SKM-1 treated with dmso at 0.1 percent for 144 hours (cell line): ENCODE measurements around the gene FAM25A.
A peak's percentile ranks its signal among the peaks of the same experiment; 100 is the strongest.
"Not testable (repeated sequence)": the region's sequence is repeated elsewhere in the genome, so short reads cannot be mapped to it uniquely, and the experiment has no call there.

Experiments
- DNase-seq: peaks from one replicate; lab custom pipeline; 2025; ENCODE audit not compliant: unreplicated experiment; lab: John Stamatoyannopoulos, UW

The FAM25A gene

DNA sequence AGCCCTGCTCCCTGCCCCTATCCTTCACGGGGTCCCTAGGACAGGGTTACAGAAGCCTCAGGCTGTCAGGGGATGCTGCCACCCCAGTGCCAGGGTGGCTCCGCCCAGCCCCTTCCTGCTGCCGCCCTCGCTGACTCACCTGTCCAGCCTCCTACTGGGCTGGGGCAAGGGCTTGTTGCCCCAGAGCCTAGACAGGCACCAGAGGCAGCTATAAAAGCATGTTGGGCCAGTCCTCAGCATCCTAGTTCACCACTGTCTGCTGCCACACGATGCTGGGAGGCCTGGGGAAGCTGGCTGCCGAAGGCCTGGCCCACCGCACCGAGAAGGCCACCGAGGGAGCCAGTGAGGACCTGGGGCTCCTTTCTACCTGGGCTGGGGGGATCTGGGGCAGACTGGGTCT is at the start of gene FAM25A:
Gene FAM25A (plus strand): TSS at position 239 of the 400 bp plus-strand sequence. CDS start 31 bp downstream, at position 270.
- not testable (repeated sequence) for DNase-seq

DNA sequence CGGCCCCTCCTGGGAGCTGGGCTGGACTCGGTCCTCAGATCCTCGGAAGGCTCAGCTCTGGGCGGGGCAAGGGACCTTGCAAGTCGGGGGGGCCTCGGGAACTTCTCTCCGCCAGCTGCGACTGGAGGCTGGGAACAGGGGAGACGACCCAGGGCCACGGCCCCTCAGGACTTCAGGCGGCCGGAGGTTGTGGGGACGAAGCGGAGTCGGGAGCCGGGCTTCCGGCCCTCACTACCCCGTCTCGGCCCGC is 49.2 kb upstream of the FAM25A start:
- DNase-seq, result no peak

DNA sequence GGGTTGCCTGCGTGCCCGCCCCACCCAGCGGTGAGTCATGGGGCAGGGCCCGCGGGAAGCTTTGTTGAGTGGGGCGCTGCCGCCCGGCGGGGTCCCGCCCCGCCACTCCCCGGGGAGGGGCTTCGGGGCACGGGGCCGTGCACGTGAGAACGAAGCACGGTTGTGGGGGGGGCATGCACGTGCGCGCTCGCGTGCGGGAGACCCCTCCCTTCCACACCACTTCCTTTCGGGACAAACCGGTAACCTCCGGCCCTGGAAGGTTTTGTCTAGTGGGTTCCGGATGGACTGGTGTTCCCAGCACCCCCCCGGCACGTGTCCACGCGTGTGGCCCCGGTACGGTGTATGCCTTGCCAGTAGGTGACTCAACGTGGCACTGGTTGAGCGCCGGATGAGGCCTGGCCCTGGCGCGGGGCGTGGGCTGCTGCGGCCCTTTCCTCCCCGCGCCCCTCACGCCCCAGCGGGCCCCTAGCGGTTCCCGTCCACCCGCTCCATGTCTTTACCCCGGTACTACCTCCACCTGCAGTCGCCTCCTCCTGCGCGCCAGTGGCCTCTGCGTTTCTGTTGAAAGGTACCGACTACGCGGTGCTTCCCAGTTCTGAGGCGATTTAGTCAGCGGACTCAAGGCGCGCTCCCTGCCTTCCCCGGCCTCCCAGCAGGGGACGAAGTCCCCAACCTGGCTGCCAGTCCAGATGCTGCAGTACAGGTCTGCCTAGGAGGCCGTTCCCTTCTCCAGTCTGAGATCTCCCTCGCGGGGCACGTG is 48.7 kb upstream of the FAM25A start:
- DNase-seq, result peak; percentile 68

DNA sequence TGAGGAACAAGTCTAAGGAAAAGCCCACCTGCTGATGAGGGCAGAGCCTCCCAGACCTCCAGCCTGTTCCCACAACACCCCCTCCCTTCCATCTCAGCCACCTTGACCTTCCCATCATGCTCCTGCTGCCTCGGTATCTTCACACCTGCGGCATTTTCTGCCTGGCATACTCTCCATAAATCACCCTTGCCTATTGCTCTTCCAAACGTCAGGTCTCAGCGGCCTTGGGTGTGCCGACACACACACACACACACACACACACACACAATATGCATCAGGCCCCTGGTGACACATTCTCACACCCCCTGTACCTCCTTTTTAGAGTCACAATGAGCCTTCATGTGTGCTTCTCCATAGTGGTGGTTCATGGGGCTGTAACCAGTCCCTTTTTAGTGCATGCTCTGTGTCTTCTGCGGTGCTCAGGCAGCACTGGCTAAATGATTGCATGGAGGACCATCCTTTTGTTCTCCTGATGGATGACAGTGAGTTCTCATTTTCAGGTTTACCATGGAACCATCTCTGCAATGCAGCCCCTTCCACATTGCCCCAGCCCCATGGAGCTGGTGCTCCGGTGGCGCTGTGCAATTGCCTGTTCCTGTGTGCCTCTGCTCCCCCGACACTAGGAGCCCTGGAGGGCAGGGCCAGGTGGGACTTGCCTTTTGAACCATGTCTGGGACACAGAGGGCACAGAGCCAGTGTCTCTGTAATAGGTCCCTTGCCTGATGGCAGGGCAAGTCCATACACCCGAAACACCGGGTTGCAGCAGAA is 47.3 kb upstream of the FAM25A start:
- DNase-seq, result no peak

DNA sequence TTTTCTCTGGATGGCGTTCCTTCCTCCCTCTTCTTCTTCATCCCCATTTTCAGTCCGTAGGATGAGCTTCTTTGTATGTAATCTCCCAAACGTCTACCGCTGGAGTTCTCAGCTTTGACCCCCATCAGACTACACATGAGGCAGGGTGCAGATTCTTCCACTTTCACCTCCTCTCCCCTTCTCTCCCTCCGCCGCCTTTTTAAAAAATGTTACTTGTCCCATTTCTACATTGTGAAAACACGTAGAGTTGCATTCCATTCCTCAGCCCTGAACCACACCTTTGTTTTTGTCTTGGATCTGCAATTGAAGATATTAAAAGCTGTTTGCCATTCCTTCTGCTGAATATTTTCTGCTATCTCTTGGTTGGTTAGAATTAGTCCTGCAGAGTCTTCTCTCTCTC is 45.6 kb upstream of the FAM25A start:
- no peak for DNase-seq

DNA sequence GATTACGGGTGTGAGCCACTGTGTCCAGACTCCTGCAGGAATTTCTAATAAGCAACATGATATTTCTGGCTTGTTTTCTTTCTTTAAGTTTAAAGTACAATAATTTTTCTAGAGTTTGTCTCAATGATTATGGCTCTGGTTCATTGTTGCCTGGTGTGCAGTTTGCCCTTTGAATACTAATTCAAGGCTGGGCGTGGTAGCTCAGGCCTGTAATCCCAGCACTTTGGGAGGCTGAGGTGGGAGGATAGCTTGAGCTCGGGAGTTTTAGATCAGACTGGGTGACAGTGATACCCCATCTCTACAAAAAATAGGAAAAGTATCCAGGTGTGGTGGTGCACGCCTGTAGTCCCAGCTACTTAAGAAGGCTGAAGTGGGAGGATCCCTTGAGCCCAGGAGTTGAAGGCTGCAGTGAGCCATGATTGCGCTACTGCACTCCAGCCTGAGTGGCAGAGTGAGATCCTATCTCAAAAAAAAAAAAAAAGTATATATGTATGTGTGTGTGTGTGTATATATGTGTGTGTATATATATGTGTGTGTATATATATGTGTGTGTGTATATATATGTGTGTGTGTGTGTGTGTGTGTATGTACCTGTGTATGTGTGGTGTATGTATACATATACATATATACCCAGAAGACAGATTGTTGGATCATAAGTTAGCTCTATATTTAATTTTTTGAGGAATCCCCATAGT is 43.6 kb upstream of the FAM25A start:
- no peak for DNase-seq

DNA sequence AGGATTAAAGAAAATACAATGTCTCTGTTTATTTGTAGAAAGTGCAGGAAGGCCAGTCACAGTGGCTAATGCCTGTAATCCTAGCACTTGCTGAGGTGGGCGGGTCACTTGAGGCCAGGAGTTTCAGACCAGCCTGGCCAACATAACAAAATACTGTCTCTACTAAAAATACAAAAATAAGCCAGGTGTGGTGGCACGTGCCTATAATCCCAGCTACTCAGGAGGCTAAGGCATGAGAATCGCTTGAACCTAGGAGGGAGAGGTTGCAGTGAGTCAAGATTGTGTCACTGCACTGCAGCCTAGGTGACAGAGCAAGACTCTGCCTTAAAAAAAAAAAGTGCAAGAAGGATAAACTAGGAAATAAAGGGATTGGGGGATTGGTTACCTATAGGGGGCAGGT is 41.6 kb upstream of the FAM25A start:
- not testable (repeated sequence) for DNase-seq

DNA sequence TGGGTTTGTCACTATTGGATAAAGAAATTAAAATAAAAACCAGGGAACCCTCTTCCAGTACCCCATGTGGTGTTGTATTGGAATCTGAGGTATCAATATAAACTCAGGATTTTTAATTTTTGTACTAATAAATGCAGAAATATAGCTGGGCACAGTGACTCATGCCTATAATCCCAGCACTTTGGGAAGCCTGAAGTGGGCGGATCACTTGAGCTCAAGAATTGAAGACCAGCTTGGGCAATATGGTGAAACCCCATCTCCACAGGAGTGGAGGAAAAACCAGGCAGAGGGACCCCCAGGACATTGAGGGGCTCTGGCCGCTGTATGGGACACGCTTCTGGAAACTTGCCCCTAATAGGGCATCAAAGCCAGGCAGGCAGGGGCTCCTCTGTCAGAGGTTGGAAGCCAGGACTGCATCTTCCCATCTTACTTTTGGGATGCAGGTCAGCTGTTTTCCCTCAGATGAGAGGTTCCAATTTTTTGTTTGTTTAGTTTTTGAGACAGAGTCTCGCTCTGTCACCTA is 40.7 kb upstream of the FAM25A start:
- no peak for DNase-seq

DNA sequence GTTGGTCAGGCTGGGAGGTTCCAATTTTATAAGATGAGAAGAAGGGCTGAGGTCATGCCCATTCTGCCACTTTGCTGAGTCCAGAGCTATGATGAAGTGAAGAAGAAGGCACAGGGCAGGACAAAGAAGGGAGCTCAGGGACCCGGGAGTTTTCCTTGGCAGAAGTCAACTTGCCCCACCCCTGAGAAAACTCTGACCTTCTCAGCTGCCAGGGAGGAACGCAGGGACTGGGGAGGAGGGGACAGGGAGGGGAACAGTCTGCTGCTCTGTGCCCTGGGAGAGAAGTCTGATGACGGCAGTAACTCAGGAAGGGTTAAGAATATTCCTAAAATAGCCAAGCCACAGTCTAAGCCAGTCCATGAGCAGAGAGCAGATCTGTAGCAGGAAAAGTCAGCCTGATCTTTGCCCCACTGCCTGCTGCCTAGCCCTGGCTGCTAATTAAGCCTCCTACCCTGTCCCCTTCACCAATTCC is 40.1 kb upstream of the FAM25A start:
- no peak for DNase-seq

DNA sequence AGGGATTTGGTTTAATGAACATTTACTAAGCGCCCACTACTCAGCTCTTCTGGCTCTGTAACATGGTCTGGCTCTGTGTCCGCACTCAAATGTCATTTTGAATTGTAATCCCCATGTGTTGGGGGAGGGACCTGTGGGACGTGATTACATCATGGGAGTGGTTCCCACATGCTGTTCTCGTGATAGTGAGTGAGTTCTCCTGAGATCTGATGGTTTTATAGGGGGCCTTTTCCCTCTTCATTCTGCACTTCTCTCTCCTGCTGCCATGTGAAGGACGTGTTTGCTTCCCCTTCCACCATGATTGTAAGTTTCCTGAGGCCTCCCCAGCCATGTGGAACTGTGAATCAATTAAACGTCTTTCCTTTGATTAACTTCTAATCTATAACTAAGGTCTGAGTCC is 39.1 kb upstream of the FAM25A start:
- not testable (repeated sequence) for DNase-seq

DNA sequence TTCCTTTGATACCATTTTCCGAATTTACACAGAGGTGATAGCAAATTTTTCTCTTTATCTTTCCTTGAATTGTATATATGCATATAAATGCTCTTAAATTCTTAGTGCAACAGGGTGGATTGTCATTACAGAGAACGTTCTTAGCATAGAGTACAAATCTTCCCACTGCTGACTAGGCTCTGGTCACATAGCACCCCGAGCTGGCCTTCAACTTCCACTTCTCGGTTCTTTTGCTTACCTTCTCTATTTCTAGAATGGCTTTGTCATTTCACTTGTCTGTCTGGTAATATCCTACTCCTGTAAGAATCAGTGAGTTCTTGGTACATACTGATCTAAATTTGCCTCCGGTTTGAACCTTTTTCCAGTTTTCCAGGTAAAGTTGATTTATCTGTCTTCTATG is 38.4 kb upstream of the FAM25A start:
- DNase-seq, result no peak

DNA sequence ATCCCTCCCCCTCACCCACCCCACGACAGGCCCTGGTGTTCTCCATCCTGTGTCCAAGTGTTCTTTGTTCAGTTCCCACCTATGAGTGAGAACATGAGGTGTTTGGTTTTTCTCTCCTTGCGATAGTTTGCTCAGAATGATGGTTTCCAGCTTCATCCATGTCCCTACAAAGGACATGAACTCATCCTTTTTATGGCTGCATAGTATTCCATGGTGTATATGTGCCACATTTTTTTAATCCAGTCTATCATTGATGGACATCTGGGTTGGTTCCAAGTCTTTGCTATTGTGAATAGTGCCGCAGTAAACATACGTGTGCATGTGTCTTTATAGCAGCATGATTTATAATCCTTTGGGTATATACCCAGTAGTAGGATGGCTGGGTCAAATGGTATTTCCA is 35.6 kb upstream of the FAM25A start:
- DNase-seq, result not testable (repeated sequence)

DNA sequence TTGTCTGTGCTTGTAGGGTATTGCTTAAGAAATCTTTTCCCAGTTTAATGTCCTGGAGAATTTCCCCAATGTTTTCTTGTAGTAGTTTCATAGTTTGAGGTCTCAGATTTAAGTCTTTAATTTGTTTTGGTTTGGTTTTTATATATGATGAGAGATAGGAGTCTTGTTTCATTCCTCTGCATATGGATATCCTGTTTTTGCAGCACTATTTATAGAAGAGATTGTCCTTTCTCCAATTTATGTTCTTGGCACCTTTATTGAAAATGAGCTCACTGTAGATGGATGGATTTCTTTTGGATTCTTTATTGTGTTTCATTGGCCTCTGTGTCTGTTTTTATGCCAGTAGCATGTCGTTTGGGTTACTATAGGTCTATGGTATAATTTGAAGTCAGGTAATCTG is 31.6 kb upstream of the FAM25A start:
- no peak for DNase-seq

DNA sequence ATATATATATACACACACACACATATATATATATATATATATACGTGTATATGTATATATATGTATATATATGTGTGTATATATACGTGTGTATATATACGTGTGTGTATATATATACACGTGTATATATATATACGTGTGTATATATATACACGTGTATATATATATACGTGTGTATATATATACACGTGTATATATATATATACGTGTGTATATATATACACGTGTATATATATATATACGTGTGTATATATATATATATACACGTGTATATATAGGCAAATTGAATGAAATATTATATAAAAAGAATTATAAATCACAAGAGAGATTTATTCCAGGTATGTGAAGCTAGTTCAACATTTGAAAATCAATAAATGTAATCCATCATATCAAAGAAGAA is 28.7 kb upstream of the FAM25A start:
- not testable (repeated sequence) for DNase-seq

DNA sequence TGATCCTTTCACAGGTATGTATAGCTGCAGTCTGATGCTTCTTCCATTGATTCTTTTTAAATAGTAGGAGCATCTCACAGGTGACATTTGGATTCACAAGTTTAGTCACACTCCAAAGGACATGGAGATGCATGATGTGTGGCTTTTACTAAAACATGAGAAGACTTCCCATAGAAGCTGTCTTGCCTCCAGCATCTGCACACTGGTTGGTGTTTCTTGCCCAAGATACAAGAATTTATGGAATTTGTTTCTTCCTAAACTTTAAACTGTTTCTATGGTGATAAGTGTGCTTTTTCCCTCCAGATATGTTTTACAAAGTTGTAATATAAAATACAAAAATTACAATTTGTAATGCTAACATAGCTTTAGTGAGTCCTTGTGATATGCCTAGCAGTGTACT is 27.6 kb upstream of the FAM25A start:
- DNase-seq, result no peak

DNA sequence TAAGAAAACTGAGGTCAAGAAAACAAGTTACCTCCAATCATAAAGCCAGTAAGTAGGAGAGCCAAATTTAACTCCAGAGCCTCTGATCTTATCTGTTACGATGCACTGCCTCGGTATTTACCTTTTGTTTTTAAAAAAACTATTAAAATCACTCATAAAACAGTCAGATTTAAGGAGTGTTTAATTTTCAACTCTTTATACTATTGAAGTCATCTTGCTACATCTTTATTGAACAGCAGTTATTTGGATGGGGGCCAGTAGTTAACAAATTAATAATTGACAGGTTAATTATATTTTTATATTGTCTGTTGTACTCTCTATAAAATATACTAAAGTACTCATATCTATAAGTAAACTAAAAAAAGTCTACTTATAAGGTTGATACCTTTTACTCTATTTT is 27.2 kb upstream of the FAM25A start:
- no peak for DNase-seq

DNA sequence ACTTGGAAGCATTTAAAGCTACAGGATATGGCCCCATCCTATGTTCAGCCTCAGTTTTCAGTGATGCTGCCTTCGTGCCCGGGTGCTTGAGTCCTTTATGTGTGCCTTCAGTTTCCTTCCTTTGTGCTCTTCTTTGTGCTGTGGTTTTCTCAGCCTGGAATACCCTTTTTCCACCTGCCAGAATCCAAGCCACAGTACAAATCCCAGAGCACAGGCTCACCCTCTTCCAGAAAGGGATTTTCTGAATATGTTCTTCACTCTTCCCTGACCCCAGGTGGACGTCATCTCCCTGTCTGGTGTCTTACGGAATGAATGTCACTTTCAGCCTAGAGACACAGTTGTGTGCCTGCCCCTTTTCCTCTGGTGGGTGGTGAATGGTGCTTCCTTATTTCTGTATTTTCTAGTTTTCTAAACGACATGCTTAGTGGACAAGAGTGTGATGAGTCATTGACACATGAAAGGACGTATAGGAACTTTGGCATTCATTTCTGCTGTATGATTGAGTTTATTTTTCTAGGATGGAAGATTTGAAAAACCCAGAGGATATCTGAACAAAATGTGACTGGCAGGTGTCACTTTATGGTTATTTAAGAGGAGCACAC is 20.2 kb upstream of the FAM25A start:
- not testable (repeated sequence) for DNase-seq

DNA sequence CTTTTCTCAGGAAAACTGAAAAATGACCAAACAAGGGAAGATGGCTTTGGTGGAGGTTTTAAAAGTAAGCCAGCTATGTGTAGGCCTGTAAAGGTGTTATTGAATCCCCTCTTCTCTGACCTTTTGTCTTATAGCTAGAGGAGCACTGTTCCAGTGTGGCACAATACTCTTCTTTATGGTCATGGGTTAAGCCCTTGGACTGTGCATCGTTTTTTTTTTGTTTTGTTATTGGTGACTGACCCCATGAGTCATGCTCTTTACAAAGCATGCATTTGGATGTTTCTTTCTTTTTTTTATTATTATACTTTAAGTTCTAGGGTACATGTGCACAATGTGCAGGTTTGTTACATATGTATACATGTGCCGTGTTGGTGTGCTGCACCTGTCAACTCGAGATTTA is 19.6 kb upstream of the FAM25A start:
- no peak for DNase-seq

DNA sequence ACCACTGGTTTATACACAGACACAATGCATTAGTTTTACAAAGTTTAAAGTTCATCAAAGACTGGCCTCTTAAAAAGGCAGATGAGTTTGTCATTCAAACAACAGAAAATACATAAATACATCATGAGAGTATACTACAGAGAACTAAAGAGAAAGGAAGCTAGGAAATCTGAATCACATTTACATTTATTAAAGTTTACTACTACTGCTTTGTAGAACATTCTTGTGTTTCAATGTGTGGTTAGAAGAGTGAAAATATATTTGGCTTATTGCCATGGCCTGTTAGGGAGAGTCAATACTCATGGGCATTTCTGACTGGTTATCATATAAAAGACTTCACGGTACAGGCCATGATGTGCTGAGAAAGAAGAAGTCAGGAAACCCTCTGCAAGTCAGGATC is 13.0 kb upstream of the FAM25A start:
- DNase-seq, result not testable (repeated sequence)

DNA sequence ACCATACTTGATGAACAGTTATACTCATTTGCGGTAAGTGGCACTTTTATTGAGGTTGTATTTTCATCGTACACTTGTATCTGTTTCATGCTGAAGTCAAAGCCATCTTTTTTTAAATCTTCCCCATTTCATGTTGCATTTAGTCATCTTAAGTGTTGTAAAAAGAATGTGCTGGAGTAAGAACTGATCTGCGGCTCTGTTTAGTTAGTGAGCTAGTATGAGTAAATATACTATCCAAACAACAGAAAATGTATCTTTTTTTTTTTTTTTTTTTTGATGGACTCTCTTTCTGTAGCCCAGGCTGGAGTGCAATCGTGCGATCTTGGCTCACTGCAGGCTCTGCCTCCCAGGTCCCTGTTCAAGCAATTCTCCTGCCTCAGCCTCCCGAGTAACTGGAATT is 12.4 kb upstream of the FAM25A start:
- not testable (repeated sequence) for DNase-seq

DNA sequence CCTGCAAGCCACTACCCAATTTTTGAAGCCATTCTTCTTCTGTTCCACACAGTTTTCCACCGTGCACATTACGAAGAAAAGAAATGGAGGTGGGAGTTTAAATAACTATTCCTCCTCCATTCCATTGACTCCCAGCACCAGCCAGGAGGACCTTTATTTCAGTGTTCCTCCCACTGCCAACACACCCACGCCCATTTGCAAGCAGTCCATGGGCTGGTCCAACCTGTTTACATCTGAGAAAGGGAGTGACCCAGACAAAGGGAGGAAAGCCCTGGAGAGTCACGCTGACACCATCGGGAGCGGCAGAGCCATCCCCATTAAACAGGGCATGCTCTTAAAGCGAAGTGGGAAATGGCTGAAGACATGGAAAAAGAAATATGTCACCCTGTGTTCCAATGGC is 11.8 kb upstream of the FAM25A start:
- DNase-seq, result not testable (repeated sequence)
